Activated CD4-positive, alpha-beta T cell treated with anti-CD3 and anti-CD28 coated beads, Interleukin-2, amount 50 U/mL, for 48 hours (primary cell): ENCODE data around the gene TMEM134.
"Not testable (repeated sequence)": the region's sequence is repeated elsewhere in the genome, so short reads cannot be mapped to it uniquely, and the experiment has no call there.

Experiments used
- DNase-seq, 2 experiments: peaks; one replicate each; pipeline ENCODE4 v3.0.0-alpha.2; 2020

Gene TMEM134

GRCh38 chr11:67468759-67469507 lies at the start of gene TMEM134:
Gene TMEM134, minus strand, starts transcription at chr11:67469251. Its CDS starts 59 bp downstream, at chr11:67469192.
- DNase-seq, result peak; percentile 88 to 91

GRCh38 chr11:67517784-67518552 lies 48.9 kb upstream of the TMEM134 start:
- DNase-seq, result no peak

GRCh38 chr11:67516806-67517205 lies 47.8 kb upstream of the TMEM134 start:
- DNase-seq, result no peak

- no peak for DNase-seq
These were observed 45.1 kb upstream of the TMEM134 start for GRCh38 chr11:67514116-67514515.

- DNase-seq, result not testable (repeated sequence)
These were observed 42.5 kb upstream of the TMEM134 start for GRCh38 chr11:67511558-67511957.

- no peak for DNase-seq
These were observed 40.9 kb upstream of the TMEM134 start for GRCh38 chr11:67510023-67510345.

- DNase-seq, result peak; percentile 99
These were observed 39.6 kb upstream of the TMEM134 start for GRCh38 chr11:67508486-67509121.

- peak; percentile 99 to 100 for DNase-seq
These were observed 38.9 kb upstream of the TMEM134 start, which contains the start of gene CDK2AP2 for GRCh38 chr11:67507864-67508485. Gene CDK2AP2, minus strand, starts transcription at chr11:67508162. Its CDS starts 80 bp downstream, at chr11:67508082.

- DNase-seq, result no peak
These were observed 38.3 kb upstream of the TMEM134 start for GRCh38 chr11:67507242-67507863.

- DNase-seq, result no peak
These were observed 37.5 kb upstream of the TMEM134 start for GRCh38 chr11:67506426-67507051.

GRCh38 chr11:67505605-67506396 lies 36.8 kb upstream of the TMEM134 start:
- DNase-seq, result peak; percentile 93 to 95

GRCh38 chr11:67504950-67505581 lies 36.0 kb upstream of the TMEM134 start, which contains the start of gene PITPNM1:
Gene PITPNM1, minus strand, starts transcription at chr11:67505363. Its CDS starts 1,183 bp downstream, at chr11:67504180.
- peak; percentile 82 to 84 for DNase-seq

- DNase-seq, result peak in 1 of 2 experiments; percentile 44
These were observed 35.2 kb upstream of the TMEM134 start for GRCh38 chr11:67504005-67504949.

- DNase-seq, result no peak
These were observed 34.3 kb upstream of the TMEM134 start for GRCh38 chr11:67503119-67504004.

GRCh38 chr11:67502328-67502979 lies 33.4 kb upstream of the TMEM134 start:
- no peak for DNase-seq

GRCh38 chr11:67501854-67502253 lies 32.8 kb upstream of the TMEM134 start:
- no peak for DNase-seq

- DNase-seq, result no peak
These were observed 32.0 kb upstream of the TMEM134 start for GRCh38 chr11:67500831-67501715.
